IMR-90 (cell line): ENCODE results near the gene INTS11. TPM values are rescaled to one million over a fixed set of nuclear protein-coding genes. Genes with fewer than 3 reads are reported as not detected.

ENCODE experiments used
- ATAC-seq: fragments of 200-7000 bp; cut with Tn5 transposase; 2 replicates; pipeline ENCODE4 v1.9.1; 2020; ENCODE audit warnings: low read depth, mild to moderate bottlenecking, moderate library complexity
- BruUV-seq: library from RNA; stranded (reverse); fragments of 400-500 nt; replicated peaks from 2 replicates; lab custom pipeline; 2021; lab: Mats Ljungman, UMichigan
- CTCF ChIA-PET: fragments of 300-600 bp; formaldehyde crosslinking; extraction: SDS; loops from one replicate; lab custom pipeline; 2021; ENCODE audit warnings: antibody characterized with exemption; lab: Yijun Ruan, JAX
- POLR2A ChIA-PET: fragments of 300-600 bp; sonication (Branson Sonifier 250); formaldehyde crosslinking; loops from one replicate; lab custom pipeline; 2022; ENCODE audit warnings: antibody characterized with exemption; ENCODE audit not compliant: unreplicated experiment; lab: Charles Lee
- DNase-seq: peaks from one replicate; pipeline ENCODE4 v3.0.0; 2013
- H2AFZ ChIP-seq: replicated peaks from 2 replicates; pipeline ENCODE3; 2013; ENCODE audit warnings: low read length, mild to moderate bottlenecking; ENCODE audit not compliant: poor library complexity
- H2AK5ac ChIP-seq: 2 replicates; pipeline ENCODE4 v1.6.1; 2013; ENCODE audit warnings: low read depth, low read length, inconsistent platforms
- H2AK9ac ChIP-seq: replicated peaks from 2 replicates; pipeline ENCODE3; 2013; ENCODE audit warnings: mild to moderate bottlenecking, low read depth, low read length, moderate library complexity; ENCODE audit not compliant: poor library complexity
- H2BK120ac ChIP-seq: 2 replicates; pipeline ENCODE4 v1.6.1; 2013; ENCODE audit warnings: low read depth, low read length, inconsistent platforms
- H2BK15ac ChIP-seq: 3 replicates; pipeline ENCODE4 v1.6.1; 2013; ENCODE audit warnings: low read depth, low read length, inconsistent platforms
- H2BK20ac ChIP-seq: 2 replicates; pipeline ENCODE4 v1.6.1; 2013; ENCODE audit warnings: low read depth, mild to moderate bottlenecking, inconsistent platforms, low read length, moderate library complexity
- H2BK5ac ChIP-seq: 2 replicates; pipeline ENCODE4 v1.6.1; 2013; ENCODE audit warnings: mild to moderate bottlenecking, low read depth, low read length, inconsistent platforms; ENCODE audit not compliant: poor library complexity, severe bottlenecking
- H3K14ac ChIP-seq: replicated peaks from 2 replicates; pipeline ENCODE4 v1.6.1; 2013; ENCODE audit warnings: low read depth, low read length, inconsistent platforms
- H3K18ac ChIP-seq: 2 replicates; pipeline ENCODE4 v1.6.1; 2013; ENCODE audit warnings: low read depth, low read length, control low read depth
- H3K23ac ChIP-seq: 2 replicates; pipeline ENCODE4 v1.6.1; 2013; ENCODE audit warnings: low read depth, low read length, inconsistent platforms
- H3K27ac ChIP-seq: 2 replicates; pipeline ENCODE4 v1.5.1; 2013; ENCODE audit warnings: mild to moderate bottlenecking, control low read depth, low read length; ENCODE audit not compliant: insufficient read depth
- H3K27me3 ChIP-seq: 2 replicates; pipeline ENCODE4 v1.6.1; 2013; ENCODE audit warnings: low read length; ENCODE audit not compliant: control insufficient read depth, insufficient read depth
- H3K36me3 ChIP-seq: 2 replicates; pipeline ENCODE4 v1.6.1; 2013; ENCODE audit warnings: low read length, mixed read lengths; ENCODE audit not compliant: control insufficient read depth, insufficient read depth
- H3K4ac ChIP-seq: 2 replicates; pipeline ENCODE4 v1.6.1; 2013; ENCODE audit warnings: low read depth, low read length, inconsistent platforms
- H3K4me1 ChIP-seq: 2 replicates; pipeline ENCODE4 v1.6.1; 2013; ENCODE audit warnings: low read length, mixed read lengths; ENCODE audit not compliant: control insufficient read depth, insufficient read depth
- H3K4me2 ChIP-seq: 2 replicates; pipeline ENCODE4 v1.6.1; 2013; ENCODE audit warnings: low read depth, mild to moderate bottlenecking, control low read depth, low read length, moderate library complexity
- H3K4me3 ChIP-seq: 2 replicates; pipeline ENCODE4 v1.5.1; 2013; ENCODE audit warnings: low read depth, mild to moderate bottlenecking, control low read depth, low read length, moderate library complexity; ENCODE audit not compliant: insufficient read depth
- H3K56ac ChIP-seq: 2 replicates; pipeline ENCODE4 v1.6.1; 2013; ENCODE audit warnings: low read length, inconsistent platforms; ENCODE audit not compliant: insufficient read depth; ENCODE audit errors: extremely low read depth
- H3K79me1 ChIP-seq, 2 experiments: 2 replicates each; pipeline ENCODE4 v1.6.1; 2013; ENCODE audit warnings: low read length in 2 of 2, inconsistent platforms in 1 of 2, low read depth in 1 of 2
- H3K9ac ChIP-seq: 2 replicates; pipeline ENCODE4 v1.6.1; 2013; ENCODE audit warnings: low read depth, low read length, control low read depth
- H3K9me1 ChIP-seq: 2 replicates; pipeline ENCODE4 v1.6.1; 2013; ENCODE audit warnings: low read length, inconsistent platforms; ENCODE audit not compliant: insufficient read depth
- H3K9me3 ChIP-seq: 2 replicates; pipeline ENCODE4 v1.6.1; 2013; ENCODE audit warnings: low read length; ENCODE audit not compliant: control insufficient read depth, insufficient read depth
- H4K20me1 ChIP-seq: 2 replicates; pipeline ENCODE4 v1.6.1; 2013; ENCODE audit warnings: low read length, inconsistent platforms; ENCODE audit not compliant: insufficient read depth
- H4K5ac ChIP-seq: 2 replicates; pipeline ENCODE4 v1.6.1; 2013; ENCODE audit warnings: mild to moderate bottlenecking, low read depth, low read length, control low read depth
- H4K8ac ChIP-seq, 2 experiments: 2 replicates each; pipeline ENCODE4 v1.6.1; 2013; ENCODE audit warnings: low read depth in 2 of 2, low read length in 2 of 2, control low read depth in 1 of 2, inconsistent platforms in 1 of 2
- H4K91ac ChIP-seq: 2 replicates; pipeline ENCODE4 v1.6.1; 2013; ENCODE audit warnings: low read depth, low read length, inconsistent platforms; ENCODE audit not compliant: insufficient read depth
- FOS ChIP-seq: fragments of 150-350 bp; IDR thresholded peaks from 2 replicates; pipeline ENCODE4 v1.6.1; 2016; ENCODE audit warnings: low read depth, low read length
- MAZ ChIP-seq: IDR thresholded peaks from 2 replicates; pipeline ENCODE4 v1.6.1; 2012; ENCODE audit warnings: low read depth, mild to moderate bottlenecking, low read length, improper control_type of control experiment, moderate library complexity, borderline replicate concordance
- MXI1 ChIP-seq: IDR thresholded peaks from 2 replicates; pipeline ENCODE4 v1.6.1; 2012; ENCODE audit warnings: low read depth, mild to moderate bottlenecking, low read length, moderate library complexity, borderline replicate concordance
- POLR2A ChIP-seq: IDR thresholded peaks from 2 replicates; pipeline ENCODE4 v1.6.1; 2012; ENCODE audit warnings: mild to moderate bottlenecking, low read depth, low read length
- RCOR1 ChIP-seq: IDR thresholded peaks from 2 replicates; pipeline ENCODE4 v1.6.1; 2012; ENCODE audit warnings: mild to moderate bottlenecking, low read length, improper control_type of control experiment; ENCODE audit not compliant: insufficient replicate concordance
- WGBS, 2 experiments: methylation state at CpG; one replicate each; pipeline versions ENCODE4 v1.1.5 to v1.1.7; 2013; ENCODE audit warnings: missing lambda C conversion rate in 2 of 2; ENCODE audit not compliant: insufficient read length in 1 of 2; ENCODE audit errors: extremely low coverage in 2 of 2; 5-methylcytosine and 5-hydroxymethylcytosine counted together
- dilution Hi-C: fragments of 300-500 bp; cut with HindIII; formaldehyde crosslinking; loops from one replicate; pipeline ENCODE4 v1.14.3; 2018; ENCODE audit warnings: low sequenced_read_pairs; ENCODE audit not compliant: unreplicated experiment
- in situ Hi-C: fragments of 300-500 bp; cut with MboI; formaldehyde crosslinking; loops from 3 replicates; pipeline ENCODE4 v1.14.3; 2019; ENCODE audit warnings: low sequenced_read_pairs, inconsistent platforms, mixed read lengths
- intact Hi-C: fragments of 100-400 bp; cut with micrococcal nuclease; formaldehyde crosslinking; loops from 2 replicates; pipeline ENCODE4 v1.10.0; 2022
- polyA plus RNA-seq, 3 experiments: library from polyadenylated mRNA; depleted of rRNA; stranded (reverse); fragments of >200 nt; gene quantifications; 2 replicates each; pipeline ENCODE4 v1.2.3, GENCODE V29; 2012; ENCODE audit warnings: low replicate concordance in 1 of 3
- total RNA-seq: library from RNA; depleted of rRNA; stranded (reverse); fragments of >200 nt; gene quantifications from 2 replicates; pipeline ENCODE4 v1.2.3, GENCODE V29; 2012

Gene INTS11
- total and polyA plus RNA-seq, 2 of the 4 experiments (the other 2 are of a cell fraction), result 56.1 to 123 TPM

GRCh38 chr1:1284221-1285101, 40.0 kb downstream of the INTS11 start:
- BruUV-seq, result no TSS peak
- Histone ChIP-seq H3K27me3 (no peaks in the 10 kb centered on the region), H3K18ac (no peak overlapping the region), H2BK120ac (no peak overlapping the region), H2AFZ (no peak overlapping the region), H3K23ac (no peak overlapping the region), H3K79me1 (no peaks in the 10 kb centered on the region), H3K36me3 (no peaks in the 10 kb centered on the region), H2AK5ac (no peak overlapping the region; the same call in 1 of the 2 replicates), H2BK15ac (no peak overlapping the region), H4K20me1 (no peaks in the 10 kb centered on the region; the same call in 1 of the 2 replicates), H3K14ac (no peak overlapping the region), H3K27ac (no peak overlapping the region), H3K4me1 (peaks cover 6% of the 10 kb centered on the region; the same call in 1 of the 2 replicates), H3K9me3 (no peaks in the 10 kb centered on the region), H3K56ac (no peak overlapping the region), H3K9me1 (peaks cover 4% of the 10 kb centered on the region; the same call in 1 of the 2 replicates), H2AK9ac (peak overlapping the region; percentile 42), H2BK20ac (no peak overlapping the region), H4K8ac (no peak overlapping the region), H3K4me2 (no peak overlapping the region), H3K4me3 (no peak overlapping the region), H3K4ac (no peak overlapping the region), H2BK5ac (no peak overlapping the region), H4K5ac (no peak overlapping the region), H4K91ac (no peak overlapping the region), H3K9ac (no peak overlapping the region)
- no peak for DNase-seq
- in situ Hi-C loops, result no loop called here
- TF ChIP-seq RCOR1 (no peak), POLR2A (no peak), MXI1 (no peak), MAZ (no peak), FOS (no peak)
- intact Hi-C loops, result no loop called here
- 93% methylated on average over 16 of the region's 32 CpGs; no CpG with 5 or more reads in 1 of the 2 experiments for WGBS, 2 experiments
- CTCF ChIA-PET, result no interaction called here
- POLR2A ChIA-PET, result no interaction called here
- ATAC-seq, result no peak
- dilution Hi-C loops, result no loop called here
